ENCODE measurements around the gene RXFP1.

DNA sequence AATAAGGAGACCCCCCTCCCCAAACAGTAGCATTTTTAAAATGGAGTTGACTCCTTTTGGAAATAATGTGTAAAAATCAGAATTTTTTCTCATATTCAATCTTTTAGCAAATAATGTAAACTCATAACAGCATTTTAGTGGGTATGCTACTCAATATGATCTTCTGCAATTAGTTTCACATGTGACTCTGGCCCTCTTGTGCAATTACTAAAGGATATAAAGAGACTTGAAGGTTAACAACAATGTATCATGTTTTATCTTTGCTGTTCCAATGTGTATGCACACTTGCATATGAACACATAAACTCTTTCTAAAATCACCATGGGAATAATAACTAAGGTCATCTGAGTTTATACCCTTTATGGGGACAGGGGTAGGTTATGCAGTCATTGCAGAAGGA lies 39.9 kb upstream of the RXFP1 start:
- TF ChIP-seq CTCF (IDR thresholded peaks at IDR 0.05), result no peak
- no peak for TF ChIP-seq POLR2A (IDR thresholded peaks at IDR 0.05)

Measured in prostate gland (tissue), 2 donors.